ENCODE data around the gene ESCO1.
A peak's percentile ranks its signal among the peaks of the same experiment; 100 is the strongest.

Gene ESCO1

DNA sequence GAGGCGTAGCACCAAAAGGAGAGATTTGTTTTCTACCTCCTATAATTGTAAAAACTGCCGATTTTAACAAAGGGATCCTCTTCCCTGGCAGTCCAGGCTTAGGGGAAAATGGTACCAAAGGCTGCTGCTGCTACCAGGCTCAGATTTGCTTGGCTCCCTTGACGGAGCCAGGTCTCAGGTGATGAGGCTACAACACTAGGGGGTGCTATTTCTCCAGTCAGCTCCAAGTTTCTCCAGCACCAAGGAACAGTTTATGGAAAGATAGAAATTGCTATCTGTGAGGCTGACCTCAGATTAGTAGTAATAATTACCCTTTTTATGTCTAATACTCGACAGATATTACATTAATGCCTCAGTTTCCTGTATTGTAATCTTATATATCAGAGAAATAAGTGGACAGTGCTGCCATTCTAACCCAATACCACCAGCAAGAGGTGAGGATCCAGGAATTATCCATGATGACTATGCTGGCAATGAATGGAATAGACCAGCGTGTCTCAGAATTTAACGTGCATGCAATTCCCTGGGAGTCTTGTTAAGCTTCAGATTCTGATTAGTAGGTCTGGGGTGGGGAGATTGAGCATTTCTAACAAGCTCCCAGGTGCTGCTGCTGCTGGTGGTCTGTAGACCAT lies 111.3 kb downstream of the ESCO1 start:
- peak; percentile 33 to 49 for DNase-seq

- no peak for DNase-seq
These were observed 113.5 kb downstream of the ESCO1 start for GRCh38 chr18:21486905-21487437.

GRCh38 chr18:21484851-21485636 lies 115.5 kb downstream of the ESCO1 start:
- no peak for DNase-seq

GRCh38 chr18:21483051-21483450 lies 117.5 kb downstream of the ESCO1 start:
- DNase-seq, result no peak

GRCh38 chr18:21481739-21482138 lies 118.8 kb downstream of the ESCO1 start:
- DNase-seq, result no peak

- DNase-seq, result no peak
These were observed 120.8 kb downstream of the ESCO1 start for GRCh38 chr18:21479721-21480120.
